Measurements from ENCODE around the gene EMID1.
"Not testable (repeated sequence)": the region's sequence is repeated elsewhere in the genome, so short reads cannot be mapped to it uniquely, and the experiment has no call there.

EMID1 gene

DNA sequence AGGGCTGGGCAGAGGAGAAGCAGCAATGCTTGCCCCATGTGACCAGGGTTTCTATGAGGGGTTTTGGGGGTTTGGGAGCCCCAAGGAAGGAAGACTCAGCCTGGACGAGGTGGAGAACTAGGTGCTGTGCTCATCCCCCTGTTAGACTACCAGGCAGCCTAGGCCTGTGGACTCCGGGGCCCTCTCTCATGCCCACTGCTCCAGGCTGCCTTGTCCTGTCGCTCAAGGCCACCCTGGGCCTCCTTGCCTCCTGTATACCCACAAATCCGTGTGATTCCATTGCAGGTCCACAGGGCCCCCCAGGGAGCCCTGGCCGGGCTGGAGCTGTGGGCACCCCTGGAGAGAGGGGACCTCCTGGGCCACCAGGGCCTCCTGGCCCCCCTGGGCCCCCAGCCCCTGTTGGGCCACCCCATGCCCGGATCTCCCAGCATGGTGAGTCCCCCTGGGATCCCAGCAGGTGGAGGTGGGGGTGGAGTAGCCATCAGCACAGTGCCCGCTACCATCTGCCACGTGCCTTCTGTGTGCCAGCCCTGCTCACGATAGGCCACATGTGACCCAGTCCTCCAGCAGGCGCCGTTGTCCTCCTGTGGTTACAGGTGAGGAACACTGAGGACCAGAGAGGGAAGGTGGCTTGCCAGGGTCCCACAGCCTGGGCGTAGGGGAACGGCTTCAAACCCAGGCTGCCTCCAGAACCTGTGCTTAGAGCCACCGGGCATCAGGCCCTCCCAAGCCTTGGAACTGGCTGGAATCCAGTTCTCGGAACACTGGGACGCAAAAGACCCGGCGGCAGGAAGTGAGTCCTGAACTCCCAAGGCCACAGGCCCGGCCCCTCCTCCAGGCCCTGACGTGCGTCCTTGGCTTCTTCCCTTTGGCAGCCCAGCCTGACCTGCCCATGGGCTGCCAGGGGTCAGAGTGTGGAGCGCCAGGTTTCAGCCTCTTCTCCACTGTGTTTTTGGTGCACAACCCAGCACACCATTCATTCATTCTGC lies 26.6 kb downstream of the EMID1 start:
- peak; percentile 6 for DNase-seq (ENCODE audit: low read depth)

- DNase-seq (ENCODE audit: low read depth): no peak
These were observed 27.7 kb downstream of the EMID1 start for GRCh38 chr22:29233277-29233877.

- not testable (repeated sequence) for DNase-seq (ENCODE audit: low read depth)
These were observed 34.8 kb downstream of the EMID1 start for GRCh38 chr22:29240481-29240880.

GRCh38 chr22:29243874-29244446 lies 38.3 kb downstream of the EMID1 start:
- no peak for DNase-seq (ENCODE audit: low read depth)

DNA sequence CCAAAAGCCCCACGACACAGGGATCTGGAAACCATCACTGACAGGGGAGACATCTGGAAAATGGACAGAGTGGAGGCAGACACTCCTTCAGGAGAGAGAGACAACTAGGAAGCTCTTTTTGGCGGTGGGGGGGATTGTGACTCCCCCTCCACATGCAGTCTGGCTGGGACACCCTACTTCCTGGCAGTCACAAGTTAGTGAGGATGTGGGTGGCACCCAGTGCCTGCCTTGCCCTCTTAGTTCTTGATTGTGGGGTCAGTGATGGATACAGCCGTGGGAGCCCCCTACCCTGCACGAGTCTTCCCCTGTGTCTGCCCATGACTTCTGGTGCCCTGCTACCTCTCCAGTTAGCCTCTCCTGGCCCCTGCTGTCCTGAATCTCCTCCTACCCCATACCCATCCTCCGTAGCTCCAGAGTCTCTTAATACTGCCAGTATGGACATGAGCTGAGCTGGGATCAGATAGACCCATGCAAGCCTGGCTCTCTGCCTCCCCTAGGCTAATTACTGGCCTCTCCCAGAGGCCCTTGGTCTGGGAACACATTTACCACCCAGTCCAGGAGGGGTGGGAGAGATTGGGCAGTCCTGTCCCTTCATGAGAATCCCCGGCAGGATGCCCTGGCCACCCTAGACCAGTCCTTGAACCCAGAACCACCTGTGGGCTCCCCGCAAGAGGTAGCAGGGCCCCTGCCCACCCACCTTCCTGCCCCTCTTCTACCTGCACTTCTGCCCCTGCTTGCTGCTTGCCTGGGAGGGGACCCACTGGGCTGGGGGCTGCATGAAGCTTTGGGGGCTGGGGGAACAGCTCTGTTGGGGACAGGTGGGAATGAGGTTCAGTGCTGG lies 39.3 kb downstream of the EMID1 start:
- no peak for DNase-seq (ENCODE audit: low read depth)

- DNase-seq (ENCODE audit: low read depth): peak; percentile 57
These were observed 40.1 kb downstream of the EMID1 start for GRCh38 chr22:29245626-29246385.

DNA sequence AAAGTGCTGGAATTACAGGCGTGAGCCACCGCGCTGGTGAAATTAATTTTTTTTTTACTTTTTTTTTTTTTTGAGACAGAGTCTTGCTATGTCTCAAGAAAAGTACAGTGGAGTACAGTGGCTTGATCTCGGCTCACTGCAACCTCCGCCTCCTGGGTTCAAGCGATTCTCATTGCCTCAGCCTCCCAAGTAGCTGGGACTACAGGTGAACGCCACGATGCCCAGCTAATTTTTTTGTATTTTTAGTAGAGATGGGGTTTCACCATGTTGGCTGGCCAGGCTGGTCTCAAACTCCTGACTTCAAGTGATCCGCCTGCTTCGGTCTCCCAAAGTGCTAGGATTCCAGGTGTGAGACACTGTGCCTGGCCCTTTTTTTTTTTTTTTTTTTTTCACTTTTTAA lies 42.2 kb downstream of the EMID1 start:
- not testable (repeated sequence) for DNase-seq (ENCODE audit: low read depth)

DNA sequence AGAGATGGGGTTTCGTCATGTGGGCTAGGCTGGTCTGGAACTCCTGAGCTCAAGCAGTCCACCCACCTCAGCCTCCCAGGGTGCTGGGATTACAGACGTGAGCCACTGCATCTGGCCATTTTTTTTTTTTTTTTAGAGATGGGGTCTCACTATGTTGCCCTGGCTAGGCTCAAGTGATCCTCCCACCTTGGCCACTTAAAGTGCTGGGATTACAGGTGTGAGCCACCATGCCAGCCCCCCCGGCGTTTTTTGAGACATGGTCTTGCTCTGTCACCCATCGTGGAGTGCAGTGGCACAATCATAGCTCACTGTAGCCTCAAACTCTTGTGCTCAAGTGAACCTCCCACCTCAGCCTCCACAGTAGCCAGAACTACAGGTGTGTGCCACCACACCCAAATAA lies 45.6 kb downstream of the EMID1 start:
- no peak for DNase-seq (ENCODE audit: low read depth)

DNA sequence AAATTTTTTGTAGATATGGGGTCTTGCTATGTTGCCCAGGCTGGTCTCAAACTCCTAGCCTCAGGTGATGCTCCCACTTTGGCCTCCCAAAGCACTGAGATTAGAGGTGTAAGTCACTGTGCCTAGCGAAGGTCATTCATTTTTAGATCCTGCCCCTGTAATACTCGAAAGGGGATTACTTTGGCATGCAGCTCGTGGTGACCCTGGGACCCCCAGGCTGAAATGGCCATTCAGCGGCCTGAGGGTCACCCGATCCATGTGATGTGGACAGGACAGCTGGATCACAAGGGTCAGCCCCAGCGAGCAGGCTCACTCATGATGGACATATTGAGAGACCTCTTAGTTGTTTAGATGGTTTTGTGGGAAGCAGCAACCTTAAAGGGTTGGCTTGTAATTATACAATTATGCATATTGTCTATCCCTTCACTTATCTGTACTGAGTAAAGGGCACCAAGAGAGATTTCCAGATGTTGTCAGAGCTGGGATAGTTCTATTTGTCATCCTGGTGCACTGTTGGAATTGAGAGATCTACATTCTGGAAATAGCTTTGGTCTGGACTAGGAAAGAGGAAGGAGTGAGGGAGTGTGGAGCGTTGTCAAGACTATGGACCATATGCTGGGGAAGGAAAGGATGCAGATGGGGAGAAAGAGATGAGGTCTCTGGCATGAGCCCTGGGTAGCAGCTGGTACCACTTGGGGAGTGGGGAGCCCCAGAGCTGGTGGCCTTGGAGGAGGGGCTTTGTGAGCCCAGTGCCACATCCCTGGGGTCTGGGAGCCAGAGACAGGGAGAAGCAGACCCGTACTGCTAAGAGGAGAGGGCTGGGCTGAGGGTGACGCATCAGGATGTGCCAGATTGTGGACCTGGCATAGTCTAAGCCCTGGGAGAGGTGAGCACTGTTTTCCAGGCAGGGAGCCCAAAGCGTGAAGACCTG lies 46.5 kb downstream of the EMID1 start:
- DNase-seq (ENCODE audit: low read depth): no peak

- no peak for DNase-seq (ENCODE audit: low read depth)
These were observed 48.0 kb downstream of the EMID1 start for GRCh38 chr22:29253561-29254285.

DNA sequence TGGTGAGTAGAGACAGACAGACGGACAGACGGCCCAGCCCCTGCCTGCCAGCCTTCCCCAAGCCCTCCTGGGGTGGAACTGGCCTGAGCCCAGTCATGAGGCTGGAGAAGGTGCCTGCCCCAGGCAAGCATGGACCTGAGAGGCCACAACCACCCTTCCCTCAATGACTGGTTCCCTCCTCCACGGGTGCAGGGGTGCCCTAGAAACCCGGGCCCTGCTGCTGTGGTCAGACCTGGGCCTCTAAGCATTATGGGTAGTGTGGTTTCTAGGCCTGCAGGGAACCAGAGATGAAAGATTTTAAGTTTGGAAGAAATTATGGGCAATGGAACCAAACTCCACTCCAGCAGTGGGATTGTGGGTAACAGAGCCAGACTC lies 48.6 kb downstream of the EMID1 start:
- DNase-seq (ENCODE audit: low read depth): no peak

DNA sequence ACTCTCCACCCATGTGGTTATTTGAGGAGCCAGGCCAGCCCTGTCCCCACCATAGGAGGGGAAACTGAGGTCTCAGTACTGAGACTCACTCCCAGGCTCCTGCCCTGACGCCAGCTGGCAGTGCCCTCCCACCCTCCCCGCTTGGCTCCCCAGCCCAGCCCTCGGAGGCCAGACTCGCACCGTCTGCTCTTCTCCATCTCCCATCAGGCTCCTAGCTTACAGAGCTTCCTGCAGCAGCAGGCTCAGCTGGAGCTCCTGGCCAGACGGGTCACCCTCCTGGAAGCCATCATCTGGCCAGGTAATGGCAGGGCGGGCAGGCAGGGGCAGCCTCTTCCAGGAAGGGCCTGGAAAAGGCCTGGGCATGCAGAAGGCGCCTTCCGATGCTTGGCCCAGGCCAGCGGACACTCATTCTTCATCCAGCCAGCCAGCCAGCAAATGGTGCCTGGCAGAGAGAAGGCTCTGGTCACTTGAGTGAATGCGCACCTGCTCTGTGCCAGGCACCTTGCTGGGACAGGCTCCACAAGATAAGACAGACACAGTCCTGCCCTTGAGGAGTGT lies 49.4 kb downstream of the EMID1 start:
- no peak for DNase-seq (ENCODE audit: low read depth)

DNA sequence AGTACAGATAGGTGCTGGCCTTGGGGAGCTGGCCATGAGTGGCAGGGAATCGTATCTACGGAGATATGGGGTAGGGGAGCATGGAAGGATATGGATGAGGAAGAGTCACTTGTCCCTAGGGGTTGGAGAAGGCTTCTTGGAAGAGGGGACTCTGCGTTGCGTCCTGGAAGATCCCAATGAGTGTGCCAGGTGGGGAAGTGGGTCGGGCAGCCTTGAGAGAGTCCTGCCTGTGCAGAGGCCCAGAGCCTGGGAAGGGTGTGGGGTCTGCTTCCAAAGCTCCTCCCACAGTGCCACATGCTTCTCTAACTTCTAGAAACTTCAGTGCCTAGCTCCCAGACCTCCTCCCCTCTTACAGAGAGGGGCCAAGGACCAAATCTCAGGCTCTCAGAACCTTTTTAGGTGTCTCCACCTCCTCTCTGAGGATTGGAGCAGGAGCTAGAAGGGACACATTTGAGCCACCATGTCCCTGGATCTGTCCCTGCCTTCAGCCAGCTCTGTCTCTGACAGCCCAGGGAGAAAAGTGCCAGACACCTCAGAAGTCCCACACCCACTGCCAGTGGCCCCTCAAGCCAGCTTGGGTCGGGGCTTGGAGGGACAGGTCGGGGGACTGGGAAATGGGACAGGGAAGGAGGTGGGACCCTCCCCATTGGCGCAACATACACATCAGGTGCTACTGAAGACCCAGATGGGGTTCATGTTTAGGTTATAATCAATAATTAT lies 51.1 kb downstream of the EMID1 start:
- no peak for DNase-seq (ENCODE audit: low read depth)

DNA sequence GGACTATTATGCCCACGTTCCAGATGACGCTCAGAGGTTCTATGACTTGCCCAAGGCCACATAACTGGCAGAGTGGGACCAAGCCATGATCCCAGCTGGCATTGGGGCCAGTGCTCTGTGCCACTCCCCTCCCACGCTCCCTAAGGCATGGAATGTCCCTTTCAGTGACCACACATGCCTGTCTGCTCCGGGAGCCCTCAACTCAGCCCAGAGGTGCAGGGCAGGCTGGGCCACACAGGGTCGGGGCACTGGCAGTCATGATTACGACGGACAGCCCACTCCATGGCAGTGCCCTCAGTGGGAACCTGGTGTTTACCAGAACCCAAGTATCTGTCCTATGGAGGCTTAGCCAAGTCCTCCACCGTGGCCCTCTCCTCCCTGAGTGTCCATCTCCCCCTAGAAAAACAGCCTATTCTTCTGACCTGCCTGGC lies 52.1 kb downstream of the EMID1 start:
- no peak for DNase-seq (ENCODE audit: low read depth)

- DNase-seq (ENCODE audit: low read depth): no peak
These were observed 52.9 kb downstream of the EMID1 start for GRCh38 chr22:29258407-29259252.

DNA sequence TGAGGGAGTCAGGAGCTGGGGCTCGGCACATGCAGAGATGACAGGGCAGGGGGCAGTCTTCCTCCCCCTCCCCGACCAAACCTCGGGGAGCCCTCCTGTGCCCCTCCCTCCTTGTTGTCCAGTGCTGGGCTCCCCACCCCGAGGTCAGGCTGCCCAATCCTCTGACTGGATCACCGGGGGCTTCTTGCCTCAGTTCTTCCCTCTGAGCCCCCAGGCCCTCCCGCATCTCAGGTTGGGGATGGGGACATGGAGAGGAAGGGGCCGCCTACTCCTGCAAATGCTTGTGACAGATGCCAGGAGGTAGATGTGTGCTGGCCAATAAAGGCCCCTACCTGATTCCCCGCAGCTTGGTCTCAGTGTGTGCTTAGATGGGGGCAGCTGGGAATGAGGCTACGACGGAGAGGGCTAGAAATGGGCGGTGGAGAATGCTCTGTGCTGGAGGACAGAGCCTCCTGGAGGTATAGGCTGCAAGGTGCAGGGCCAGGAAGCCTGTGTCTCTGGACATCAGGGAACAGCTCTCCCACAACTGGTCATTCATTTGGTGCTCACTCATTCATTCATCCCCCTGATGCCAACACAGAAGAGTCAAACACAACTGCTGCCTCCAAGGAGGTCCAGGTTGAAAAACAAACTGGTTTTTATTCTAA lies 53.7 kb downstream of the EMID1 start:
- DNase-seq (ENCODE audit: low read depth): no peak

GRCh38 chr22:29260031-29260560 lies 54.4 kb downstream of the EMID1 start:
- no peak for DNase-seq (ENCODE audit: low read depth)

Measured in iris pigment epithelial cell (primary cell).